Stimulated activated CD8-positive, alpha-beta memory T cell treated with anti-CD3 and anti-CD28 coated beads, Interleukin-12 subunit alpha, Interleukin-12 subunit beta, amount 100 ng/mL, for 1 hour (primary cell): ENCODE measurements around the gene TRMT1L.

ENCODE experiments used
- DNase-seq: peaks from one replicate; pipeline ENCODE4 v3.0.0-alpha.2; 2020; ENCODE audit warnings: low read depth

The TRMT1L gene

GRCh38 chr1:185111873-185112272, 44.9 kb downstream of the TRMT1L start:
- no peak for DNase-seq

GRCh38 chr1:185110145-185110544, 46.6 kb downstream of the TRMT1L start:
- DNase-seq, result no peak

- DNase-seq, result no peak
Observed at GRCh38 chr1:185108321-185108720, 48.4 kb downstream of the TRMT1L start.

- no peak for DNase-seq
Observed at GRCh38 chr1:185105121-185105520, 51.6 kb downstream of the TRMT1L start.

- no peak for DNase-seq
Observed at GRCh38 chr1:185104083-185104482, 52.7 kb downstream of the TRMT1L start.

GRCh38 chr1:185096531-185096930, 60.2 kb downstream of the TRMT1L start:
- no peak for DNase-seq

- DNase-seq, result no peak
Observed at GRCh38 chr1:185094761-185095160, 62.0 kb downstream of the TRMT1L start.

GRCh38 chr1:185091480-185091879, 65.3 kb downstream of the TRMT1L start:
- no peak for DNase-seq

- no peak for DNase-seq
Observed at GRCh38 chr1:185087746-185088145, 69.0 kb downstream of the TRMT1L start.

GRCh38 chr1:185087101-185087500, 69.7 kb downstream of the TRMT1L start:
- no peak for DNase-seq

GRCh38 chr1:185083818-185084217, 72.9 kb downstream of the TRMT1L start:
- DNase-seq, result no peak

- no peak for DNase-seq
Observed at GRCh38 chr1:185080422-185080821, 76.3 kb downstream of the TRMT1L start.

- no peak for DNase-seq
Observed at GRCh38 chr1:185077374-185077773, 79.4 kb downstream of the TRMT1L start.

- no peak for DNase-seq
Observed at GRCh38 chr1:185075476-185075875, 81.3 kb downstream of the TRMT1L start.

- no peak for DNase-seq
Observed at GRCh38 chr1:185074307-185074706, 82.4 kb downstream of the TRMT1L start.

- no peak for DNase-seq
Observed at GRCh38 chr1:185073725-185074124, 83.0 kb downstream of the TRMT1L start.

- no peak for DNase-seq
Observed at GRCh38 chr1:185070051-185070450, 86.7 kb downstream of the TRMT1L start.

GRCh38 chr1:185069202-185069772, 87.5 kb downstream of the TRMT1L start:
- no peak for DNase-seq

- DNase-seq, result no peak
Observed at GRCh38 chr1:185068341-185068740, 88.4 kb downstream of the TRMT1L start.
